WTC11 (cell line): ENCODE data around the gene TOP2A. TPM values are rescaled to one million over a fixed set of nuclear protein-coding genes. Genes with fewer than 3 reads are reported as not detected.

Source experiments
- ARID4B ChIP-seq: sonication (generic); formaldehyde crosslinking; IDR thresholded peaks from 2 replicates; pipeline ENCODE4 v1.8.0; 2023; ENCODE audit warnings: missing genetic modification reagents, mild to moderate bottlenecking, borderline replicate concordance
- E2F5 ChIP-seq: sonication (generic); formaldehyde crosslinking; IDR thresholded peaks from 2 replicates; pipeline ENCODE4 v1.8.1; 2022; ENCODE audit warnings: mild to moderate bottlenecking, moderate library complexity, missing genetic modification reagents
- ELF4 ChIP-seq: sonication (generic); formaldehyde crosslinking; IDR thresholded peaks from 2 replicates; pipeline ENCODE4 v1.8.1; 2022; ENCODE audit warnings: low read depth, mild to moderate bottlenecking, moderate library complexity, missing genetic modification reagents
- EMX1 ChIP-seq: fragments of 250-450 bp; sonication (Bioruptor Pico); IDR thresholded peaks from 2 replicates; pipeline ENCODE4 v1.8.0; 2021; ENCODE audit warnings: mild to moderate bottlenecking
- ETV6 ChIP-seq: sonication (generic); formaldehyde crosslinking; IDR thresholded peaks from 2 replicates; pipeline ENCODE4 v1.8.1; 2022; ENCODE audit warnings: mild to moderate bottlenecking, missing genetic modification reagents
- FOXK1 ChIP-seq: sonication (generic); formaldehyde crosslinking; IDR thresholded peaks from 2 replicates; pipeline ENCODE4 v1.8.0; 2022; ENCODE audit warnings: mild to moderate bottlenecking, moderate library complexity, missing genetic modification reagents
- GRHL2 ChIP-seq: fragments of 250-450 bp; sonication (Bioruptor Pico); IDR thresholded peaks from 2 replicates; pipeline ENCODE4 v1.8.0; 2022; ENCODE audit warnings: mild to moderate bottlenecking, moderate library complexity; ENCODE audit not compliant: insufficient replicate concordance, severe bottlenecking
- HMGXB4 ChIP-seq: sonication (generic); formaldehyde crosslinking; IDR thresholded peaks from 2 replicates; pipeline ENCODE4 v1.8.1; 2023; ENCODE audit warnings: mild to moderate bottlenecking, moderate library complexity, missing genetic modification reagents
- KAT7 ChIP-seq: sonication (generic); formaldehyde crosslinking; IDR thresholded peaks from 2 replicates; pipeline ENCODE4 v1.8.1; 2023; ENCODE audit warnings: missing genetic modification reagents, mild to moderate bottlenecking, borderline replicate concordance
- MAX ChIP-seq: sonication (generic); formaldehyde crosslinking; IDR thresholded peaks from 2 replicates; pipeline ENCODE4 v1.8.0; 2022; ENCODE audit warnings: mild to moderate bottlenecking, missing genetic modification reagents
- PREB ChIP-seq: sonication (generic); formaldehyde crosslinking; IDR thresholded peaks from 2 replicates; pipeline ENCODE4 v1.8.1; 2022; ENCODE audit warnings: mild to moderate bottlenecking, missing genetic modification reagents, moderate library complexity, borderline replicate concordance
- RORB ChIP-seq: fragments of 250-450 bp; sonication (Bioruptor Pico); IDR thresholded peaks from 2 replicates; pipeline ENCODE4 v1.9.0; 2021; ENCODE audit warnings: mild to moderate bottlenecking
- TEAD1 ChIP-seq: sonication (generic); formaldehyde crosslinking; IDR thresholded peaks from 2 replicates; pipeline ENCODE4 v1.8.0; 2022; ENCODE audit warnings: mild to moderate bottlenecking, missing genetic modification reagents
- TEAD4 ChIP-seq: sonication (generic); formaldehyde crosslinking; IDR thresholded peaks from 2 replicates; pipeline ENCODE4 v1.8.0; 2022; ENCODE audit warnings: mild to moderate bottlenecking, missing genetic modification reagents
- ZBTB43 ChIP-seq: sonication (generic); formaldehyde crosslinking; IDR thresholded peaks from 2 replicates; pipeline ENCODE4 v1.8.1; 2023; ENCODE audit warnings: mild to moderate bottlenecking, missing genetic modification reagents
- ZMAT4 ChIP-seq: fragments of 250-450 bp; sonication (Bioruptor Pico); IDR thresholded peaks from 2 replicates; pipeline ENCODE4 v1.9.0; 2021; ENCODE audit warnings: mild to moderate bottlenecking
- ZNF281 ChIP-seq: sonication (generic); formaldehyde crosslinking; IDR thresholded peaks from 2 replicates; pipeline ENCODE4 v1.8.0; 2023; ENCODE audit warnings: mild to moderate bottlenecking, missing genetic modification reagents
- ZNF425 ChIP-seq: fragments of 250-450 bp; sonication (Bioruptor Pico); conservative IDR thresholded peaks from 2 replicates; pipeline ENCODE4 v1.9.0; 2021; ENCODE audit warnings: mild to moderate bottlenecking
- total RNA-seq: library from RNA; stranded (reverse); gene quantifications from 3 replicates; pipeline ENCODE4 v1.2.3, GENCODE V29; 2021

The TOP2A gene
- total RNA-seq, 1 experiment from 2014 or later = 307 TPM

GRCh38 chr17:40345161-40345993, 72.3 kb downstream of the TOP2A start (continued):
- TF ChIP-seq PREB (CRISPR knock-in tag) (no peak), E2F5 (CRISPR knock-in tag) (peak; percentile 39; the same call in 1 of the 2 replicates), HMGXB4 (CRISPR knock-in tag) (no peak), RORB (CRISPR knock-in tag) (no peak), ETV6 (peak; percentile 52; the same call in 1 of the 2 replicates), MAX (peak; percentile 94), ZBTB43 (CRISPR knock-in tag) (no peak), ZNF425 (CRISPR knock-in tag) (no peak), ELF4 (0 out of 2 replicates have a peak, but pooled peaks have one; percentile 48), GRHL2 (CRISPR knock-in tag) (no peak), EMX1 (CRISPR knock-in tag) (no peak), ZMAT4 (CRISPR knock-in tag) (no peak), ARID4B (CRISPR knock-in tag) (peak; percentile 49; the same call in 1 of the 2 replicates), TEAD4 (peak; percentile 35; the same call in 1 of the 2 replicates), ZNF281 (CRISPR knock-in tag) (peak; percentile 95), FOXK1 (CRISPR knock-in tag) (no peak), TEAD1 (CRISPR knock-in tag) (peak; percentile 85), KAT7 (0 out of 2 replicates have a peak, but pooled peaks have one; percentile 41)
